Activated T-helper 1 cell treated with anti-CD3 and anti-CD28 coated beads, Interleukin-12 subunit alpha, Interleukin-12 subunit beta, Interleukin-2, Interleukin-4 antibody, amounts not matched to agents 30 ng/mL and 10 ng/mL and 1 ng/mL, durations not matched to agents 14 hours and 24 hours and 36 hours (primary cell): ENCODE results near the gene PDGFD. TPM values are rescaled to one million over a fixed set of nuclear protein-coding genes. Genes with fewer than 3 reads are reported as not detected.

Experiments
- DNase-seq: peaks from one replicate; pipeline ENCODE4 v3.0.0; 2021; ENCODE audit warnings: low spot score
- H3K27ac Mint-ChIP-seq: one replicate; pipeline ENCODE4 v1.8.0; 2021; ENCODE audit warnings: mild to moderate bottlenecking, mixed read lengths
- H3K27me3 Mint-ChIP-seq: one replicate; pipeline ENCODE4 v1.8.0; 2022; ENCODE audit warnings: mild to moderate bottlenecking, moderate library complexity, mixed read lengths; ENCODE audit not compliant: insufficient read depth
- H3K36me3 Mint-ChIP-seq: one replicate; pipeline ENCODE4 v1.8.0; 2021; ENCODE audit warnings: low read depth, mixed read lengths
- H3K4me1 Mint-ChIP-seq: one replicate; pipeline ENCODE4 v1.8.0; 2021; ENCODE audit warnings: low read depth, mixed read lengths
- H3K4me3 Mint-ChIP-seq: one replicate; pipeline ENCODE4 v1.8.0; 2021; ENCODE audit warnings: mild to moderate bottlenecking, moderate library complexity, mixed read lengths
- H3K9me3 Mint-ChIP-seq: one replicate; pipeline ENCODE4 v1.8.0; 2021; ENCODE audit warnings: mixed read lengths
- intact Hi-C: fragments of 100-400 bp; cut with micrococcal nuclease; formaldehyde crosslinking; loops from one replicate; pipeline ENCODE4 v1.15.1; 2024
- total RNA-seq: library from RNA; stranded (reverse); gene quantifications from 2 replicates; pipeline ENCODE4 v1.2.3, GENCODE V29; 2022

PDGFD gene
- total RNA-seq, 1 donor from 2014 or later: not detected

GRCh38 chr11:103994518-103994917, 169.4 kb downstream of the PDGFD start:
- no peaks in the 10 kb centered on the region for H3K4me1 Mint-ChIP-seq
- H3K4me3 Mint-ChIP-seq: no peak overlapping the region
- H3K27me3 Mint-ChIP-seq: peaks cover 2% of the 10 kb centered on the region
- H3K36me3 Mint-ChIP-seq: no peaks in the 10 kb centered on the region
- H3K9me3 Mint-ChIP-seq: no peaks in the 10 kb centered on the region
- DNase-seq: no peak
- intact Hi-C loops: no loop called here
- no peak overlapping the region for H3K27ac Mint-ChIP-seq

- DNase-seq: no peak
- H3K36me3 Mint-ChIP-seq: no peaks in the 10 kb centered on the region
- no peak overlapping the region for H3K4me3 Mint-ChIP-seq
- no peak overlapping the region for H3K27ac Mint-ChIP-seq
- H3K9me3 Mint-ChIP-seq: no peaks in the 10 kb centered on the region
- no peaks in the 10 kb centered on the region for H3K4me1 Mint-ChIP-seq
- peaks cover 2% of the 10 kb centered on the region for H3K27me3 Mint-ChIP-seq
- intact Hi-C loops: no loop called here
Observed at GRCh38 chr11:103994094-103994493, 169.9 kb downstream of the PDGFD start.

- H3K27ac Mint-ChIP-seq: no peak overlapping the region
- H3K36me3 Mint-ChIP-seq: no peaks in the 10 kb centered on the region
- H3K9me3 Mint-ChIP-seq: no peaks in the 10 kb centered on the region
- H3K4me1 Mint-ChIP-seq: no peaks in the 10 kb centered on the region
- peaks cover 1% of the 10 kb centered on the region for H3K27me3 Mint-ChIP-seq
- H3K4me3 Mint-ChIP-seq: no peak overlapping the region
- intact Hi-C loops: no loop called here
- DNase-seq: no peak
Observed at GRCh38 chr11:103993507-103993906, 170.4 kb downstream of the PDGFD start.

GRCh38 chr11:103988595-103988969, 175.4 kb downstream of the PDGFD start:
- Mint-ChIP-seq H3K36me3 (no peaks in the 10 kb centered on the region), H3K9me3 (no peaks in the 10 kb centered on the region), H3K27me3 (no peaks in the 10 kb centered on the region), H3K4me3 (no peak overlapping the region), H3K27ac (no peak overlapping the region), H3K4me1 (no peaks in the 10 kb centered on the region)
- DNase-seq: no peak
- intact Hi-C loops: no loop called here

- Mint-ChIP-seq H3K9me3 (no peaks in the 10 kb centered on the region), H3K27me3 (no peaks in the 10 kb centered on the region), H3K36me3 (no peaks in the 10 kb centered on the region), H3K4me3 (no peak overlapping the region), H3K27ac (no peak overlapping the region), H3K4me1 (no peaks in the 10 kb centered on the region)
- DNase-seq: no peak
- intact Hi-C loops: no loop called here
Observed at GRCh38 chr11:103987629-103988594, 176.0 kb downstream of the PDGFD start.

- Mint-ChIP-seq H3K4me1 (no peaks in the 10 kb centered on the region), H3K27me3 (no peaks in the 10 kb centered on the region), H3K36me3 (no peaks in the 10 kb centered on the region), H3K4me3 (no peak overlapping the region), H3K9me3 (no peaks in the 10 kb centered on the region), H3K27ac (no peak overlapping the region)
- no peak for DNase-seq
- intact Hi-C loops: no loop called here
Observed at GRCh38 chr11:103985041-103985440, 178.9 kb downstream of the PDGFD start.

- Mint-ChIP-seq H3K36me3 (no peaks in the 10 kb centered on the region), H3K4me3 (no peak overlapping the region), H3K27me3 (peaks cover 2% of the 10 kb centered on the region), H3K4me1 (no peaks in the 10 kb centered on the region), H3K27ac (no peak overlapping the region), H3K9me3 (no peaks in the 10 kb centered on the region)
- DNase-seq: no peak
- intact Hi-C loops: no loop called here
Observed at GRCh38 chr11:103980108-103980507, 183.8 kb downstream of the PDGFD start.

- H3K9me3 Mint-ChIP-seq: no peaks in the 10 kb centered on the region
- H3K36me3 Mint-ChIP-seq: no peaks in the 10 kb centered on the region
- H3K4me1 Mint-ChIP-seq: no peaks in the 10 kb centered on the region
- intact Hi-C loops: no loop called here
- DNase-seq: no peak
- H3K4me3 Mint-ChIP-seq: no peak overlapping the region
- peaks cover 2% of the 10 kb centered on the region for H3K27me3 Mint-ChIP-seq
- H3K27ac Mint-ChIP-seq: no peak overlapping the region
Observed at GRCh38 chr11:103978616-103979595, 185.0 kb downstream of the PDGFD start.

- H3K27ac Mint-ChIP-seq: no peak overlapping the region
- H3K4me3 Mint-ChIP-seq: no peak overlapping the region
- no peaks in the 10 kb centered on the region for H3K36me3 Mint-ChIP-seq
- H3K27me3 Mint-ChIP-seq: peaks cover 2% of the 10 kb centered on the region
- intact Hi-C loops: no loop called here
- no peaks in the 10 kb centered on the region for H3K4me1 Mint-ChIP-seq
- no peaks in the 10 kb centered on the region for H3K9me3 Mint-ChIP-seq
- DNase-seq: no peak
Observed at GRCh38 chr11:103972013-103972412, 191.9 kb downstream of the PDGFD start.

- Mint-ChIP-seq H3K9me3 (no peaks in the 10 kb centered on the region), H3K36me3 (no peaks in the 10 kb centered on the region), H3K27ac (no peak overlapping the region), H3K4me3 (no peak overlapping the region), H3K4me1 (no peaks in the 10 kb centered on the region), H3K27me3 (no peaks in the 10 kb centered on the region)
- no peak for DNase-seq
- intact Hi-C loops: no loop called here
Observed at GRCh38 chr11:103970701-103971249, 193.2 kb downstream of the PDGFD start.

GRCh38 chr11:103968685-103969084, 195.3 kb downstream of the PDGFD start:
- Mint-ChIP-seq H3K36me3 (no peaks in the 10 kb centered on the region), H3K4me1 (no peaks in the 10 kb centered on the region), H3K27me3 (no peaks in the 10 kb centered on the region), H3K9me3 (no peaks in the 10 kb centered on the region), H3K27ac (no peak overlapping the region), H3K4me3 (no peak overlapping the region)
- intact Hi-C loops: no loop called here
- no peak for DNase-seq

- no peak for DNase-seq
- no peaks in the 10 kb centered on the region for H3K27me3 Mint-ChIP-seq
- H3K4me3 Mint-ChIP-seq: no peak overlapping the region
- intact Hi-C loops: no loop called here
- H3K27ac Mint-ChIP-seq: no peak overlapping the region
- H3K9me3 Mint-ChIP-seq: no peaks in the 10 kb centered on the region
- no peaks in the 10 kb centered on the region for H3K36me3 Mint-ChIP-seq
- H3K4me1 Mint-ChIP-seq: no peaks in the 10 kb centered on the region
Observed at GRCh38 chr11:103967985-103968384, 196.0 kb downstream of the PDGFD start.

- intact Hi-C loops: no loop called here
- no peak overlapping the region for H3K27ac Mint-ChIP-seq
- H3K36me3 Mint-ChIP-seq: no peaks in the 10 kb centered on the region
- no peaks in the 10 kb centered on the region for H3K27me3 Mint-ChIP-seq
- H3K4me3 Mint-ChIP-seq: no peak overlapping the region
- peaks cover 3% of the 10 kb centered on the region for H3K4me1 Mint-ChIP-seq
- H3K9me3 Mint-ChIP-seq: no peaks in the 10 kb centered on the region
- DNase-seq: no peak
Observed at GRCh38 chr11:103964390-103964789, 199.6 kb downstream of the PDGFD start.
